GM12864 (cell line): ENCODE data around the gene NSMF.

ENCODE experiments used
- DNase-seq: peaks from one replicate; pipeline ENCODE4 v3.0.0-alpha.2; 2011; ENCODE audit warnings: low read depth
- H3K4me3 ChIP-seq: 2 replicates; pipeline ENCODE4 v1.5.1; 2011; ENCODE audit warnings: mild to moderate bottlenecking, low read depth, low read length, control low read depth
- TF ChIP-seq, protein P1 (sequence below): IDR thresholded peaks from 2 replicates; pipeline ENCODE4 v1.5.1; 2011; ENCODE audit warnings: low read depth, mild to moderate bottlenecking, moderate library complexity, low read length, control low read depth, inconsistent platforms; ENCODE audit errors: missing control alignments

The NSMF gene

DNA sequence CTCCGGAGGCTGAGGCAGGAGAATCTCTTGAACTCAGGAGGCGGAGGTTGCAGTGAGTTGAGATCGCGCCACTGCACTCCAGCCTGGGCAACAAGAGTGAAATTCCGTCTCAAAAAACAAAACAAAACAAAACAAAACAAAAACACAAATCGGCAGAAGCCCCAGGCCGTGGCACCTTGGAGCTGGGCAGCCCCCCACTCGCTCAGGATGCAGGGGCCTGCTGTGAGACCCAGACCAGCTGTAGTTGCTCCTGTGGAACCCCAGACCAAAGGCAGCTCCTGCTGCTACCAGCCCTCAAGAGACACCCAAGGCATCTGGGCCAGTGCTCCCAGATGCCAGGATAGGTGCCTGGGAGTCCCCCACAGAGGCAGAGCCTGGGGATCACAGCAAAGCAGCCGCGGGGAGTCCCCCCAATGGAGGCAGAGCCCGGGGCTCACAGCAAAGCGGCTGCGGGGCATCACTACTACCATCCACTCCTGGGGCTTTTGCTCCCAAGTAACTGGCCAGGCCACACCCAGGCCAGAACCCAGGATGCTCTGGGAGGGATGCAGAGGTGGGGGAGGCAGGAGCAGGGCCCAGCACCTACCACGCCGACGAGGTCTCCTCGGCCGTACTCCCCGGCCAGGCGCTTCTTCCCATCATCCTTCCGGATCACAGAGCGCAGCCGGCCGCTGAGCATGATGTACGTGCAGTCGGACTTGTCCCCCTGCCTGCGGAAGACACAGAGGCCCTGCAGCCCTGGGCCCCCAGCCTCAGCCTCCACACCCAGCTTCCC lies 37.7 kb upstream of the NSMF start:
- no peak for DNase-seq
- TF ChIP-seq, protein P1, sequence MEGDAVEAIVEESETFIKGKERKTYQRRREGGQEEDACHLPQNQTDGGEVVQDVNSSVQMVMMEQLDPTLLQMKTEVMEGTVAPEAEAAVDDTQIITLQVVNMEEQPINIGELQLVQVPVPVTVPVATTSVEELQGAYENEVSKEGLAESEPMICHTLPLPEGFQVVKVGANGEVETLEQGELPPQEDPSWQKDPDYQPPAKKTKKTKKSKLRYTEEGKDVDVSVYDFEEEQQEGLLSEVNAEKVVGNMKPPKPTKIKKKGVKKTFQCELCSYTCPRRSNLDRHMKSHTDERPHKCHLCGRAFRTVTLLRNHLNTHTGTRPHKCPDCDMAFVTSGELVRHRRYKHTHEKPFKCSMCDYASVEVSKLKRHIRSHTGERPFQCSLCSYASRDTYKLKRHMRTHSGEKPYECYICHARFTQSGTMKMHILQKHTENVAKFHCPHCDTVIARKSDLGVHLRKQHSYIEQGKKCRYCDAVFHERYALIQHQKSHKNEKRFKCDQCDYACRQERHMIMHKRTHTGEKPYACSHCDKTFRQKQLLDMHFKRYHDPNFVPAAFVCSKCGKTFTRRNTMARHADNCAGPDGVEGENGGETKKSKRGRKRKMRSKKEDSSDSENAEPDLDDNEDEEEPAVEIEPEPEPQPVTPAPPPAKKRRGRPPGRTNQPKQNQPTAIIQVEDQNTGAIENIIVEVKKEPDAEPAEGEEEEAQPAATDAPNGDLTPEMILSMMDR = no peak
- no peak overlapping the region for H3K4me3 ChIP-seq

DNA sequence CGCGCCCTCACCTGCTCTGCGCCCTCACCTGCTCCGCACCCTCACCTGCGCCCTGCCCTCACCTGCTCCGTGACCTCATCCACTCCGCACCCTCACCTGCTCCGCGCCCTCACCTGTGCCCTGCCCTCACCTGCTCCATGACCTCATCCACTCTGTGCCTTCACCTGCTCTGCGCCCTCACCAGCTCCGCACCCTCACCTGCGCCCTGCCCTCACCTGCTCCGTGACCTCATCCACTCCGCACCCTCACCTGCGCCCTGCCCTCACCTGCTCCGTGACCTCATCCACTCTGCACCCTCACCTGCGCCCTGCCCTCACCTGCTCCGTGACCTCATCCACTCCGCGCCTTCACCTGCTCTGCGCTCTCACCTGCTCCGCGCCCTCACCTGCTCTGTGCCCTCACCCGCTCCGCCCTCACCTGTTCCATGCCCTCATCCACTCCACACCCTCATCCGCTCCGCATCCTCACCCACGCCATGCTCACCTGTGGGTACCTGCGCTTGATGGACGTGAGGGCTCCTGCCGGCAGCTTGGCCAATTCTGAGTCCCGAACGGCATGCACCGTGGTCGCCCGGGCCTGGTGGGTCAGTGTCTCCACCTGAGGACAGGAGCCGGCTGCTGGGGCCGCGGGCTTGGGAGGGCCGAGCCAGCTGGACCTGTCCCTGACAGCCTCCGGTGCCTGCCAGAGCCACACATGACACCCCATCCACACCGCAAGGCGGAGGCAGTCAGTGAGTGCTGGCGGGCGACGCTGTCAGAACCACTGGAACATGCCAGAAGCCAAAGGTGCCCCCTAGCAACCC lies 35.6 kb upstream of the NSMF start:
- TF ChIP-seq, protein P1 = no peak
- DNase-seq = no peak
- no peak overlapping the region for H3K4me3 ChIP-seq

DNA sequence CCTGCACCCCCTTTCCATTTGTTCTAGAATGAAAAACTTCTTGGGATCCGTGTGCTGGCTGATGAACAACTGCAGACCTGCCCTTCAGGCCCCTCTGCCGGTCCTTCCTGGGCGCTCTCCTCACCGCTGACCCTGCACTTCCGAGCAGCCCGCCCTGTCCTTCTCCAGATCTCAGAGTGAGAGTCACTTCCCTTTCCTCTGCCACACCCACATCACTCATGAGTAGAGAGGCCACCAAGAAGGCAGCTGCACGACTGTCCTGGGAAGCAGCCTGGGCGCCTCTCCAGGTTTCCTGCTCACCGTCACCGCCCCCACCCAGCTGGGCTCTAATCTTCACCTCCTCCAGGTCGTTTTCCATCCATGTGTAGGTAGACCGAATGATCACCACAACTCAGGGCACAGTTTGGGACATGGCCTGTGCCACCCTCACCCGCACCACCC lies 35.0 kb upstream of the NSMF start:
- TF ChIP-seq, protein P1 = no peak
- DNase-seq = no peak
- no peak overlapping the region for H3K4me3 ChIP-seq

DNA sequence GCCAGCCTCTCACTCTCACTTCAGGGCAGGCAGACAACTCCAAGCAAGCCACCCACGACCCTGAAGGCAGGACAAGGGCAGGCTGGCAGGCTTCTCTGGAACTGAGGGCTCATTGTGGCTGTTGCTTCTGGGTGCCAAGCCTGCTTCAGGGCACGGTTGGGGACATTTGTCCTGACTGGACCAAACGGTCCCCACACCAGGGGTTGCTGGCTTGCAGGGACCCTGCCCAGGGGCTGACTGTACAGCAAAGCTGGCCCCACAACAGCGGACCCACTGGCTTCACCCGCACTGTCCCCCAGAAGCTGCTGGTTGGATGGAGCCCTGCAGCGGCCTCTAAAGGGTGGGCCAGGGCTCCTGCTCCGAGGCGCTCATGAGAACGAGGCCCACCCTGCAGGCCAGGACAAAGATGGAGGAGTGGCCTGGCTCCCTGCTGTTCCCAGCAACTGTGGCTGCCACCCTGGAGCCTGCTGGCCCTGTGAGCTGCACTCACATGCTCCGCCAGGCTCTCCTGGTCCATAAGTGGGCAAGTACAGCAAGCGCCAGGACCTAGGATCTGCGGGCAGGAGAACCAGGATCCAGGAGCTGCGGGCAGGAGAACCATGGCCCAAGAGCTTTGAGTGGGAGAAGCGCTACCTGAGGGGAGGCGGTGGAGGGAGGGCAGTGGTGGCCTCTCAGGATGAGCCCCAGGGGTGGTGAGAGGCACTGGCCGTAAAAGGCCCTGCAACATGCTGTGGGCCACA lies 34.4 kb upstream of the NSMF start:
- TF ChIP-seq, protein P1 = no peak
- H3K4me3 ChIP-seq = no peak overlapping the region
- DNase-seq = no peak

DNA sequence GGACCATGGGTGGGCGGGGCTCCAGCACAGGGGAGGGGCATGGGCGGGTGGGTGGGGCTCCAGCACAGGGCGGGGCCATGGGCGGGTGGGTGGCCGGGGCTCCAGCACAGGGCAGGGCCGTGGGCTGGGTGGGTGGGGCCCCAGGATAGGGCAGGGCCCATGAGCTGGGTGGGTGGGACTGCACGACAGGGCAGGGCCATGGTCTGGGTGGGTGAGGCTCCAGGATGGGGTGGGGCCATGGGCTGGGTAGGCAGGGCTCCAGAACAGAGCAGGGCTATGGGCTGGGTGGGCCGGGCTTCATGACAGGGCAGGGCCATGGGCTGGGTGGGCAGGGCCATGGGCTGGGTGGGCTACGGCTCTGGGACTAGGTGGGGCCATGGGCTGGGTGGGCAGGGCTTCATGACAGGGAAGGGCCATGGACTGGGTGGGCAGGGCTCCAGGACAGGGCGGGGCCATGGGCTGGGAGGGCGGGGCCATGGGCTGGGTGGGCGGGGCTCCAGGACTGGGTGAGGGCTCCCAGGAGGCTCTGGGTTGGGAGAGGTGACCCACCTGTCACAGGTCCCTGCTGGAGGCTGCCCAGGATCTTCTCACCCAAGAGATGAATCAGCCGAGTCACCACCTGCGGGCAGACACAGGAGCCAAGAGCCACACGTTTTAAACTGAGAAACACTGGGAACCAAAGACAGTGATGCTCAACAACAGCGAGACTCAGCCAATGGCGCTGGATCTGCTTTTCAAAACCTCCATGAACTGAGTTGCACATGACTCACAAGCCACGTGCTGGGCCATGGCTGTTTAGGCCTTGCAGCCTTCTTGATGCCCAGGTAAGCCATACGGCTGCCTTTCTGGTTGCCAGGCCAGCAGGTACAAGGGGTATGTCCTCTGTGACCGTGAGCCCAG lies 33.6 kb upstream of the NSMF start:
- TF ChIP-seq, protein P1 = no peak
- no peak for DNase-seq
- H3K4me3 ChIP-seq = no peak overlapping the region

DNA sequence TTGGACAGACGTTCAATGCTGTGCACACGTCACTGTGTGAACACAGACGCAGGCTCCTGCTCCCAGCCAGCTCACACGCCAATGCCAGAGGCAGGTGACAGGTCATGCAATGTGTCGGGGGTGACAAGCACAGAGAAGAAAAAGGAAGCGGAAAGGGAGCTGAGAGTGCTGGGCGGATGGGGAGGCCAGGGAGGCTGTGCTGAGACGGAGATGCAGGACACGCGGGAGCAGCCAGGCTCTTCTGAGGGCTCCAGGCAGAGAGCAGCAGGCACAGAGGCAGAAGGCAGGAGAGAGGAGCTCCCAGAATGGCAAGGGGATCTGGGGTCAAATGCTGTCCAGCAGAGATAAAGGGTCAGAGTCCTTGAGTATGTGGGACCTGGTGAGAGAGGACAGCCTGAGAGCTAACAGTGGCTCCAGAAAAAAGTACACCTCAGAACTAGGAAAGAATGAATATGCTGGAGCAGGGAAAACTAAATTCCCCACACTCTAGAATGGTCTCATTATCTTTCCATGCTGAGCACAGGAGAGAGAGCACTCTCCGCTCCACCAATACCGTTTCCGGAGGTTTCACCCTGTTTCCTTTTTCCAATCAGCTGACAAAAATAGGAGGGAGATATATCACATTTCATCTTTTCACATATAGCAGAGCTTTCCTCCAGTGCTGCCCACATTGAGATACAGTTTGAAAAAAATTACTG lies 32.8 kb upstream of the NSMF start:
- TF ChIP-seq, protein P1 = no peak
- DNase-seq = no peak
- H3K4me3 ChIP-seq = no peak overlapping the region
